Motor neuron (in vitro differentiated cells): ENCODE data around the gene AP3S2. TPM values are rescaled to one million over a fixed set of nuclear protein-coding genes. Genes with fewer than 3 reads are reported as not detected.
"Not testable (repeated sequence)": the region's sequence is repeated elsewhere in the genome, so short reads cannot be mapped to it uniquely, and the experiment has no call there.

ENCODE experiments used
- ATAC-seq, 8 experiments: fragments of 200-7000 bp; cut with Tn5 transposase; replicated peaks in 6 of 8; 2 replicates each; pipeline ENCODE4 v1.8.0; 2021; ENCODE audit warnings: mild to moderate bottlenecking in 8 of 8, moderate library complexity in 8 of 8
- H3K27ac ChIP-seq, 2 donors: fragments of 250-450 bp; sonication (Bioruptor Pico); 2 replicates each; pipeline ENCODE4 v1.9.0; 2021; ENCODE audit warnings: antibody characterized with exemption in 2 of 2, mild to moderate bottlenecking in 2 of 2, moderate library complexity in 1 of 2
- H3K4me1 ChIP-seq, 2 donors: fragments of 250-450 bp; sonication (Bioruptor Pico); replicated peaks in 1 of 2; 2 replicates each; pipeline ENCODE4 v1.6.1; 2021; ENCODE audit warnings: antibody characterized with exemption in 2 of 2, mild to moderate bottlenecking in 2 of 2, moderate library complexity in 1 of 2
- H3K4me3 ChIP-seq, 5 donors: fragments of 250-450 bp; sonication (Bioruptor Pico); 2 replicates each; pipeline ENCODE4 v1.9.0; 2021; ENCODE audit warnings: antibody characterized with exemption in 5 of 5, mild to moderate bottlenecking in 5 of 5, moderate library complexity in 4 of 5
- WGBS, 10 experiments: fragments of 450-650 bp; shearing (Covaris generic); methylation state at CpG; one replicate each; pipeline ENCODE4 v1.0.0; 2022; 5-methylcytosine and 5-hydroxymethylcytosine counted together
- in situ Hi-C, 9 experiments: fragments of 400-800 bp; cut with MboI; loops; one replicate each; pipeline ENCODE4 v1.15.0; 2021; ENCODE audit warnings: low sequenced_read_pairs in 9 of 9, low pct_unique_long_range_greater_than_20kb in 2 of 9; ENCODE audit not compliant: unreplicated experiment in 9 of 9
- total RNA-seq, 8 experiments: library from RNA; unstranded; fragments of 300-600 nt; gene quantifications; 2 replicates each; pipeline versions ENCODE4 v1.2.3 to v1.2.4, GENCODE V29; 2022

Gene AP3S2
- total RNA-seq, 8 experiments from 2014 or later = 35.5 to 68.8 (median 47.3) TPM

DNA sequence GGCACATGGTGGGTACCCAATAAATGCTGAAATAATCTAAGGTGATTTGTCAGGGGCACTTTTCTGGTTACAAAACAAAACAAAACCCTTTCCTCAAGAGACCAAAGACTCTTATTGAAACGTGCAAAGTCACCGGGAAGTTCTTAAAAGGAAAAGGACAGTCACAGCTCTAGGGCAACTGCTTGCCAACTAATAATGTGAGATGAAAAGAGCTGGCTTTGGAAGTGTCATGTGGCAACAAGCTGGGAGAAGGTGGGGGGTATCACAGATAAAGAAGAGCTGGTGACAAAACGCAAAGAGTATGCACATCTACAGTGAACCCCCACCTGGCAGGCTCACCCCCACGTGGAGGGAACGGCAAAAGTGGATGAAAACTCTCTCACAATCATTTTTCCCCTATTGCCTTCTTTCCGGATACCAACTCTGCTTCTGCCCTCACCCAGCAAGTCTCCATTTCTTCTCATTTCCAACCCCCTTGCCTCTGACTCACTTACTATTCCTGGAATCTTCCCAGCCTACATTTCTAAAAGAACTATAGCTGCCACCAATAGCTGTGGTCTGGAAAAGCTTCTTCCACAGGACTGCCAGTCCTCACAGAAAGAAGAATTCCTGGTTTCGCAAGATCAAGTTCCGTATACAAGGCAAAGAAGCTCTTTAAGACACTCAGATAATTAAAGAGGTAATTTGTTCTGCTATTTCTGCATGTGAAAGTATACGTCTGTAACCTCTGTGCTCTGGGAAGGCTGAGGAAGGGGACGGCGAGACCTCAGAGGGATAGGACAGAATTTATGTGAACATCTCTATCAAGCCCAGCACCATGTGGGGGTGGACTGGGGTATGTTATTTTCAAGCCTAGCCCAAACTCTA is 57.3 kb downstream of the AP3S2 start:
- peak in 2 of 8 experiments; percentile 64 to 80 for ATAC-seq
- in situ Hi-C loops = no loop called here
- WGBS, 10 experiments = 20 to 100% (median 74%) methylated on average over 1 to 10 of the region's 11 CpGs
- Histone ChIP-seq H3K4me3 (no peak overlapping the region), H3K4me1 (no peaks in the 10 kb centered on the region), H3K27ac (no peak overlapping the region)

- ATAC-seq = no peak
- in situ Hi-C loops = no loop called here
- 90 to 100% (median 100%) methylated on average over 1 to 4 of the region's 5 CpGs; no CpG with 5 or more reads in 4 of the 10 experiments for WGBS, 10 experiments
These were observed 58.6 kb downstream of the AP3S2 start for GRCh38 chr15:89835176-89835564.

DNA sequence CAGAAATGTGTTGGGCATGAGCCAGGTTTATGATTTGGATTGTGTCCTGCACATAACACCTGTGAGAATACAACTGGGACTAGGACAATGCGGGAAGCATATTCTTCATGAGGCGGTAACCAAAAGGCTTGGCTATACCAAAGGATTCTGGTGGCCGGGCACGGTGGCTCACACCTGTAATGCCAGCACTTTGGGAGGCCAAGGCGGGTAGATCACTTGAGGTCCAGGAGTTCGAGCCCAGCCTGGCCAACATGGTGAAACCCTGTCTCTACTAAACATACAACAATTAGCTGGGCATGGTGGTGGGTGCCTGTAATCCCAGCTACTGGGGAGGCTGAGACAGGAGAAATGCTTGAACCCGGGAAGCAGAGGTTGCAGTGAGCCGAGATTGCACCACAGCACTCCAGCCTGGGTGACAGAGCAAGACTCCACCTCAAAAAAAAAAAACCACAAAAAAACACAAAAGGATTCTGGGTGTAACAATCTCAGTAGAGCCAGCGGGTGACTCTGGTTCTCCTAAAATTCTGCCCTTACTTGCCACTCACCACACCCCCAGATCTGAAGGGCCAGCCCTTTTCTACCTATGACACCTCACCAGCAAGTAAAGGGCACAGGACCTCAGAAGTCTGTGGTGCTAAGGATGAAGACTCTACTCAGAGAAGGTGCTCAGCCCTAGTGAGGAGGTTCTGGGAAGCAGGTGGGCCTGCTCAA is 59.2 kb downstream of the AP3S2 start:
- H3K4me3 ChIP-seq, in situ Hi-C loops, H3K4me1 ChIP-seq, H3K27ac ChIP-seq, ATAC-seq: not testable (repeated sequence)
- 80 to 100% (median 93%) methylated on average over 1 to 5 of the region's 9 CpGs; no CpG with 5 or more reads in 3 of the 10 experiments for WGBS, 10 experiments

More at GRCh38 chr15:89835176-89835564, 58.6 kb downstream of the AP3S2 start:
- H3K27ac ChIP-seq = no peak overlapping the region
- no peak overlapping the region for H3K4me3 ChIP-seq
- H3K4me1 ChIP-seq = no peaks in the 10 kb centered on the region

DNA sequence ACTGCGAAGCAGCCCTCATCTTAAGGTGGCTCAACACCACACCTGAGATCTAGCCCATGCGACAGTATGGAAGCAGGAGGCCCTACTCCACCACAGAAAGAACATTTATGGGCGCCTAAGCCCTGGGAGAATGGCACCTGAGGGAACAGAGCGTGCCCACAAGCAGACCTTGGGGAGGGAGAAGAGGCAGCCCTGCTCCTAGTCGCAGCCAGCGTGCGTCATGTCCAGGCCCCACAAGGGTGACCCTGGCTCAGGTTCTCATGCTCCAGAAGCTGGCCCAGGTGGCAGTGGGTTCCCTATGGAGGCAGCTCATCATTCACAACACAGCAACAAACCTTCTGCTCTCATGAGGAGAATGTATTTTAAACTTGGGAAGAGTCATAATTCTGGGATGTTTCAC is 59.8 kb downstream of the AP3S2 start:
- Histone ChIP-seq H3K27ac (no peak overlapping the region), H3K4me3 (no peak overlapping the region), H3K4me1 (peaks cover 5 to 6% of the 10 kb centered on the region in 2 donors)
- in situ Hi-C loops = no loop called here
- no peak for ATAC-seq
- WGBS, 10 experiments = 93 to 100% (median 100%) methylated on average over 1 to 3 of the region's 7 CpGs; no CpG with 5 or more reads in 4 of the 10 experiments

DNA sequence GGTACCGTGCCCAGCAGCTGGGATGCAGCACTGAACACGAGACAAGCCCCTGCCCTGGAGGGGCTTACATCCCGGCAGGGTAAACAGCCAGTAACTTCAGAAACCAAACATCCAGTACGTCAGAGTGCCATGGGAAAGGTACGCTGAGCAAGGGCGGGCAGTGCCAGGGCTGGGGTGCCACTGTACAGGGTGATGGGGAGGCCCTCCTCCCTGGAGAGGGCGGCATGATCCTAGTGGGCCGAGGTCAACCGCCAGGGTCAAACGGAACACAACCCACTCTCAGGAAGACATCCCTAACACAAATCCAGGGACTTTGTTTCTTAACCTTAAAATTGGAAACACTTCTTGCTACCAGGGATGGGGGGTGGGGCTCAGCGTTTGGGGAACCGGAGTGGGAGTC is 63.2 kb downstream of the AP3S2 start:
- no peak for ATAC-seq
- in situ Hi-C loops = no loop called here
- 42 to 100% (median 99%) methylated on average over 1 to 9 of the region's 12 CpGs; no CpG with 5 or more reads in 2 of the 10 experiments for WGBS, 10 experiments

DNA sequence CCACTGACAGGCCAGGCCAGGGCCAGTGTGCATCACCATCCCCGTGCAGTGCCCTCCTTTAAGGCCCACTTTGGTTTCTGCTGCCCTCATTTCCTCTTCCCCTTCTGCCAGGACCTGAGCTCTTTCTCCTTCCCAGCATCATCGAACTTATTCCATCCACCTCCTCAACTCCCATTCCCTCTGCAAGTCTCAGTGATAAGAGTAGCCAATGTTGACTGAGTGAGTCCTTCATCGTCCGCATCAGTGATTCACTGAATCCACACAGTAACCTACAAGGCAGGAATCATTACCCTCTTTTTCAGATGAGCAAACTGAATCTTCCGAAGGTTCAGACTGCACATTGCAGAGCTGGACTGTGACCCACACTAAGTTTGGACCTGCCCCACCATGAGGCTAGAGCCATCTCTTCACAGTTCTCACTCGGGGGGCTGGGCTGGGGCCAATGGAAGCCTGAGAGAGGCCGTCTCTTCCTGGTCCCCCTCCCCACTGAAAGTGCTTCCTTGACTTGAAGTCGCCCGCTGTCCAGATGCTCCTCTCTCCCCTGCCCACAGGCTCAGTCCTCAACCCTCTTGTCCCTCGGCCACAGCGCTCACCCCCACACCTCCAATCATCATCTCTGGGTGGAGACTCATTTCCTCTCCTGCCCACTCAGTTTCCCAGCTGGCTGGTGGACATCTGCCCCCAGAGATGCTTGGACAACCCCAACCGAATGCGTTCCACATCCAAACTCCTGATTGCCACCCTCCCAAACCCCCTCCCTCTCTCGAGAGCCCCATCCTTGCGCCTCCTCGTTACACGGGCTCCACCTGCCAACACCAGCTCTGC is 64.0 kb downstream of the AP3S2 start:
- no peak for ATAC-seq
- Histone ChIP-seq H3K27ac (no peak overlapping the region), H3K4me3 (no peak overlapping the region), H3K4me1 (peaks cover 13 to 15% of the 10 kb centered on the region in 2 donors)
- in situ Hi-C loops = no loop called here
- WGBS, 10 experiments = 53 to 100% (median 97%) methylated on average over 1 to 9 of the region's 17 CpGs; no CpG with 5 or more reads in 2 of the 10 experiments

More for the DNA sequence above, 63.2 kb downstream of the AP3S2 start:
- peaks cover 13 to 15% of the 10 kb centered on the region in 2 donors for H3K4me1 ChIP-seq
- H3K27ac ChIP-seq = no peak overlapping the region
- no peak overlapping the region for H3K4me3 ChIP-seq

GRCh38 chr15:89829161-89829560 is 64.6 kb downstream of the AP3S2 start:
- Histone ChIP-seq H3K4me3 (no peak overlapping the region), H3K27ac (no peak overlapping the region), H3K4me1 (peaks cover 13 to 15% of the 10 kb centered on the region in 2 donors)
- in situ Hi-C loops = no loop called here
- WGBS, 10 experiments = 50 to 60% methylated on average over 2 of the region's 8 CpGs; no CpG with 5 or more reads in 8 of the 10 experiments
- peak in 3 of 8 experiments; percentile 17 to 35 (median 24) for ATAC-seq

GRCh38 chr15:89828281-89829145 is 65.3 kb downstream of the AP3S2 start:
- H3K4me3 ChIP-seq = no peak overlapping the region
- ATAC-seq = peak; percentile 57 to 89 (median 66)
- in situ Hi-C loops = no loop called here
- 0 to 94% (median 50%) methylated on average over 1 to 7 of the region's 17 CpGs; no CpG with 5 or more reads in 2 of the 10 experiments for WGBS, 10 experiments
- H3K4me1 ChIP-seq = peaks cover 13 to 15% of the 10 kb centered on the region in 2 donors
- H3K27ac ChIP-seq = no peak overlapping the region

- ATAC-seq = peak in 5 of 8 experiments; percentile 4 to 22 (median 5)
- Histone ChIP-seq H3K27ac (no peak overlapping the region), H3K4me3 (no peak overlapping the region), H3K4me1 (peaks cover 13 to 15% of the 10 kb centered on the region in 2 donors)
- in situ Hi-C loops = no loop called here
- WGBS, 10 experiments = 100% methylated on average over 1 of the region's 4 CpGs; no CpG with 5 or more reads in 9 of the 10 experiments
These were observed 66.0 kb downstream of the AP3S2 start for GRCh38 chr15:89827829-89828228.

- no peak for ATAC-seq
- H3K27ac ChIP-seq = no peak overlapping the region
- in situ Hi-C loops = no loop called here
- WGBS, 10 experiments = 60 to 100% (median 89%) methylated on average over 1 to 4 of the region's 13 CpGs; no CpG with 5 or more reads in 2 of the 10 experiments
- H3K4me1 ChIP-seq = peaks cover 13 to 15% of the 10 kb centered on the region in 2 donors
- no peak overlapping the region for H3K4me3 ChIP-seq
These were observed 66.8 kb downstream of the AP3S2 start for GRCh38 chr15:89826671-89827655.
